PFSK-1 (cell line): Measurements from ENCODE around the gene RAPGEF2.

ENCODE experiments used
- FOXP2 ChIP-seq: optimal IDR thresholded peaks from 2 replicates; pipeline ENCODE3; 2011; ENCODE audit warnings: borderline replicate concordance, control low read depth, inconsistent platforms; ENCODE audit not compliant: insufficient read depth; ENCODE audit errors: extremely low read length, extremely low read depth
- POLR2AphosphoS5 ChIP-seq: IDR thresholded peaks from 2 replicates; pipeline ENCODE4 v1.6.1; 2012; ENCODE audit warnings: low read depth, mild to moderate bottlenecking, control low read depth, low read length, moderate library complexity
- REST ChIP-seq, 2 experiments: IDR thresholded peaks; 2 replicates each; pipeline versions ENCODE4 v1.6.1 to v1.8.0; 2011 to 2012; ENCODE audit warnings: low read depth in 2 of 2, low read length in 2 of 2, control low read depth in 1 of 2, inconsistent platforms in 1 of 2, mild to moderate bottlenecking in 1 of 2, moderate library complexity in 1 of 2; ENCODE audit not compliant: insufficient read depth in 1 of 2
- SIN3A ChIP-seq: IDR thresholded peaks from 2 replicates; pipeline ENCODE4 v1.6.1; 2012; ENCODE audit warnings: mild to moderate bottlenecking, low read length, moderate library complexity, borderline replicate concordance; ENCODE audit not compliant: insufficient read depth
- TAF1 ChIP-seq: IDR thresholded peaks from 2 replicates; pipeline ENCODE4 v1.6.1; 2012; ENCODE audit warnings: low read length, control low read depth, borderline replicate concordance; ENCODE audit not compliant: insufficient read depth

- no peak for TF ChIP-seq POLR2AphosphoS5
- no peak for TF ChIP-seq SIN3A
- TF ChIP-seq REST (IDR thresholded peaks at IDR 0.05; ENCODE audit: insufficient read depth in 1 of 2, low read depth in 2 of 2, low read length in 2 of 2): no peak
- TF ChIP-seq TAF1: no peak
- no peak for TF ChIP-seq FOXP2
These were observed 171.0 kb downstream of the RAPGEF2 start for GRCh38 chr4:159273841-159274240.
